ENCODE measurements around the gene KCNH2.
A peak's percentile ranks its signal among the peaks of the same experiment; 100 is the strongest.

DNA sequence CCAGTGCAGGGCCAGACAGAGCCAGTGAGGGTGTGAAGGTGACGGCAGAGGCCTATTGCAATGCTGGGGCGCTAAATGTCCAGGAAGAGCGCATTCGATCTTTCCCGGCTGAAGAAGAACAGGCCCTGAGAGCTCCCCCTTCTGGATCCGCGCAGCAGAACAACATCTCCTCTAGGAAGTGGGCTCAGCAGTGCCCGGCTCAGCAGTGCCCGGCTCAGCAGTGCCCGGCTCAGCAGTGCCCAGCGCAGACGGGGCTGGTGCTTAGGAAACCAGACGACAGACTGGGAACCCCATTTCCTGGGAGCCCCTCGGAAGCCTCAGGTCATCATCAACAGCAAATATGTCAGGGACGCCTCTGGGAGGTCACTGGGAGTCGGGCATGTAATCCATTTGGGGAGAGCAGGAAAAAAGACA, 8.0 kb upstream of the KCNH2 start:
- TF ChIP-seq, protein P1, sequence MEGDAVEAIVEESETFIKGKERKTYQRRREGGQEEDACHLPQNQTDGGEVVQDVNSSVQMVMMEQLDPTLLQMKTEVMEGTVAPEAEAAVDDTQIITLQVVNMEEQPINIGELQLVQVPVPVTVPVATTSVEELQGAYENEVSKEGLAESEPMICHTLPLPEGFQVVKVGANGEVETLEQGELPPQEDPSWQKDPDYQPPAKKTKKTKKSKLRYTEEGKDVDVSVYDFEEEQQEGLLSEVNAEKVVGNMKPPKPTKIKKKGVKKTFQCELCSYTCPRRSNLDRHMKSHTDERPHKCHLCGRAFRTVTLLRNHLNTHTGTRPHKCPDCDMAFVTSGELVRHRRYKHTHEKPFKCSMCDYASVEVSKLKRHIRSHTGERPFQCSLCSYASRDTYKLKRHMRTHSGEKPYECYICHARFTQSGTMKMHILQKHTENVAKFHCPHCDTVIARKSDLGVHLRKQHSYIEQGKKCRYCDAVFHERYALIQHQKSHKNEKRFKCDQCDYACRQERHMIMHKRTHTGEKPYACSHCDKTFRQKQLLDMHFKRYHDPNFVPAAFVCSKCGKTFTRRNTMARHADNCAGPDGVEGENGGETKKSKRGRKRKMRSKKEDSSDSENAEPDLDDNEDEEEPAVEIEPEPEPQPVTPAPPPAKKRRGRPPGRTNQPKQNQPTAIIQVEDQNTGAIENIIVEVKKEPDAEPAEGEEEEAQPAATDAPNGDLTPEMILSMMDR (IDR thresholded peaks at IDR 0.05) = peak; percentile 33 to 69 (median 54)
- TF ChIP-seq POLR2A (IDR thresholded peaks at IDR 0.05) = no peak

Data from adrenal gland (tissue), 5 donors.